PC-3 (cell line): ENCODE data around the gene CRADD.

Experiments
- EZH2 ChIP-seq: fragments of 300-600 bp; sonication (generic); IDR thresholded peaks from one replicate; pipeline ENCODE4 v1.6.1; 2017; ENCODE audit warnings: antibody characterized with exemption, mild to moderate bottlenecking, low read length; ENCODE audit not compliant: unreplicated experiment
- EZH2phosphoT487 ChIP-seq: fragments of 300-600 bp; sonication (generic); IDR thresholded peaks from 2 replicates; pipeline ENCODE4 v1.6.1; 2018; ENCODE audit warnings: mild to moderate bottlenecking, antibody characterized with exemption, low read length, borderline replicate concordance
- TF ChIP-seq, protein P1 (sequence below): fragments of 300-600 bp; sonication (generic); conservative IDR thresholded peaks from 2 replicates; pipeline ENCODE4 v1.5.1; 2017; ENCODE audit warnings: antibody characterized with exemption, low read depth, mild to moderate bottlenecking, low read length

DNA sequence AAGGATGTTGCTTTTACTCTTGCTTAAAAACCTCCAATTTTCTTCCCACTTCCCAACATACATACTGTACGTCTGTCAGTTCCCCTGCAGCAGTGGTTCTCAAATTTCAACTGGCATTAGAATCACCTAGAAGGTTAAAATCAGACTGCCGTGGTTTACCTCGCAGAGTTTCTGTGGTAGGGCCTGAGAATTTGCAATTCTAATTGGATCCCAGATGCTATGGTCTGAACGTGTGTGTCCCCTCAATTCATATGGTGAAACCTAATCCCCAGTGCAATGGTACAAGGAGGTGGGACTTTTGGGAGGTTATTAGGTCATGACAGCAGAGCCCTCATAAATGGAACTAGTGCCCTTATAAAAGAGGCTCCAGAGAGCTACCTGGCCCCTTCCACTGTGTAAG, 226.9 kb downstream of the CRADD start:
- TF ChIP-seq, protein P1, sequence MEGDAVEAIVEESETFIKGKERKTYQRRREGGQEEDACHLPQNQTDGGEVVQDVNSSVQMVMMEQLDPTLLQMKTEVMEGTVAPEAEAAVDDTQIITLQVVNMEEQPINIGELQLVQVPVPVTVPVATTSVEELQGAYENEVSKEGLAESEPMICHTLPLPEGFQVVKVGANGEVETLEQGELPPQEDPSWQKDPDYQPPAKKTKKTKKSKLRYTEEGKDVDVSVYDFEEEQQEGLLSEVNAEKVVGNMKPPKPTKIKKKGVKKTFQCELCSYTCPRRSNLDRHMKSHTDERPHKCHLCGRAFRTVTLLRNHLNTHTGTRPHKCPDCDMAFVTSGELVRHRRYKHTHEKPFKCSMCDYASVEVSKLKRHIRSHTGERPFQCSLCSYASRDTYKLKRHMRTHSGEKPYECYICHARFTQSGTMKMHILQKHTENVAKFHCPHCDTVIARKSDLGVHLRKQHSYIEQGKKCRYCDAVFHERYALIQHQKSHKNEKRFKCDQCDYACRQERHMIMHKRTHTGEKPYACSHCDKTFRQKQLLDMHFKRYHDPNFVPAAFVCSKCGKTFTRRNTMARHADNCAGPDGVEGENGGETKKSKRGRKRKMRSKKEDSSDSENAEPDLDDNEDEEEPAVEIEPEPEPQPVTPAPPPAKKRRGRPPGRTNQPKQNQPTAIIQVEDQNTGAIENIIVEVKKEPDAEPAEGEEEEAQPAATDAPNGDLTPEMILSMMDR, result no peak
- TF ChIP-seq EZH2 (no peak), EZH2phosphoT487 (no peak)
